VCaP (cell line): ENCODE measurements around the gene FLT1.

ENCODE experiments used
- H3K27ac ChIP-seq: fragments of 450-650 bp; 2 replicates; pipeline ENCODE4 v1.5.1; 2017
- CTCF ChIP-seq: fragments of 450-650 bp; conservative IDR thresholded peaks from 2 replicates; pipeline ENCODE4 v1.5.1; 2017; ENCODE audit warnings: mild to moderate bottlenecking, moderate library complexity

Gene FLT1

GRCh38 chr13:28384789-28385188, 110.1 kb downstream of the FLT1 start:
- TF ChIP-seq CTCF: no peak

GRCh38 chr13:28380319-28380718, 114.6 kb downstream of the FLT1 start:
- H3K27ac ChIP-seq: no peak overlapping the region
- no peak for TF ChIP-seq CTCF

More at GRCh38 chr13:28384789-28385188, 110.1 kb downstream of the FLT1 start:
- H3K27ac ChIP-seq: no peak overlapping the region

- no peak for TF ChIP-seq CTCF
These were observed 115.4 kb downstream of the FLT1 start for GRCh38 chr13:28379371-28380083.

GRCh38 chr13:28376604-28377003, 118.3 kb downstream of the FLT1 start:
- no peak overlapping the region for H3K27ac ChIP-seq

More at GRCh38 chr13:28379371-28380083, 115.4 kb downstream of the FLT1 start:
- no peak overlapping the region for H3K27ac ChIP-seq

GRCh38 chr13:28375250-28375930, 119.5 kb downstream of the FLT1 start:
- TF ChIP-seq CTCF: no peak

More at GRCh38 chr13:28376604-28377003, 118.3 kb downstream of the FLT1 start:
- no peak for TF ChIP-seq CTCF

GRCh38 chr13:28373810-28374209, 121.1 kb downstream of the FLT1 start:
- H3K27ac ChIP-seq: no peak overlapping the region
- no peak for TF ChIP-seq CTCF

More at GRCh38 chr13:28375250-28375930, 119.5 kb downstream of the FLT1 start:
- no peak overlapping the region for H3K27ac ChIP-seq

GRCh38 chr13:28370448-28370847, 124.5 kb downstream of the FLT1 start:
- TF ChIP-seq CTCF: no peak
- no peak overlapping the region for H3K27ac ChIP-seq
